GM18517 (cell line): Measurements from ENCODE around the gene SLC22A4.
A peak's percentile ranks its signal among the peaks of the same experiment; 100 is the strongest.

Source experiments
- ATAC-seq: cut with Tn5 transposase; IDR thresholded peaks from one replicate; pipeline ENCODE4 v1.9.1; 2021; ENCODE audit warnings: mild to moderate bottlenecking, moderate library complexity; ENCODE audit not compliant: unreplicated experiment

The SLC22A4 gene

DNA sequence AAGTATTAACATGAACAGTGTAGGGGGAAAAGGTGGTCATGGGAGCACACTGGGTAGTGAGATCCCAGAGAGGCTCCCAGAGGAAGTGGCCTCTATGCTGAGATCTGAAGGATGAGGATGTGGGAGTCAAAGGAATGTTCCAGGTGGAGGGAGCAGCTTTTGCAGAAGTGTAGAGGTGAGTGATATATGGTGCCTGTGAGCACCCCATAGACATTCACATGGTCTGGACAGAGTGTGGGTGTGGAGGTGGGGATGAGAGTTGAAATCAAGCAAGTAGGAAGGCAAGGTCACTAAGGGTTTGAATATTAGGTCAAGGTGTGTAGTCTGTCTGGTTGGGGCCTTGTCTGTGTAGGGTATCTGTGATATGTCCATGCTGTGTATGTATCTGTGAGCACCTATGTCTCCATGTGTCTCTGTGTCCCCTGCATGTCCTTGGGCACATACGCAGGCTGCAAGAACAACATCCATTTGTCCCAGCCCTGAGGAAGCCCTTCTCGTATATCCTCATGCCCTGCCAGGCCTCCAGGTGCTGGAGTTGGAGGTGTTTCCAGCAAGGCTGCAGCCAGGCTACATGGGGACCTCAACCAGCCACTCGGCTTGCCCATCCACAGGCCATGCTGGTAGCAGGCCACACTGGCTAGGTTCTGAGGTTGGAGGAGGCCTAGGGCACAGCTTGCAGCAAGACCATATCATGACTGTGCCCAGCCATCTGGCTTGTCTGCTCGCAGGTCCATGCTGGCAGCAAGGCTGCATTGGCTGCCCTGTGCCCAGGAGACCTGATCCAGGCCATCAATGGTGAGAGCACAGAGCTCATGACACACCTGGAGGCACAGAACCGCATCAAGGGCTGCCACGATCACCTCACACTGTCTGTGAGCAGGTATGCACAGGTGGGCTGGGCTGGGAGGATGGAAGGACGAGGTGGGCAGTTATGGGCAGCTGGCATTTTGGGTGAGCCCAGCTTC, 32.0 kb upstream of the SLC22A4 start:
- no peak for ATAC-seq

DNA sequence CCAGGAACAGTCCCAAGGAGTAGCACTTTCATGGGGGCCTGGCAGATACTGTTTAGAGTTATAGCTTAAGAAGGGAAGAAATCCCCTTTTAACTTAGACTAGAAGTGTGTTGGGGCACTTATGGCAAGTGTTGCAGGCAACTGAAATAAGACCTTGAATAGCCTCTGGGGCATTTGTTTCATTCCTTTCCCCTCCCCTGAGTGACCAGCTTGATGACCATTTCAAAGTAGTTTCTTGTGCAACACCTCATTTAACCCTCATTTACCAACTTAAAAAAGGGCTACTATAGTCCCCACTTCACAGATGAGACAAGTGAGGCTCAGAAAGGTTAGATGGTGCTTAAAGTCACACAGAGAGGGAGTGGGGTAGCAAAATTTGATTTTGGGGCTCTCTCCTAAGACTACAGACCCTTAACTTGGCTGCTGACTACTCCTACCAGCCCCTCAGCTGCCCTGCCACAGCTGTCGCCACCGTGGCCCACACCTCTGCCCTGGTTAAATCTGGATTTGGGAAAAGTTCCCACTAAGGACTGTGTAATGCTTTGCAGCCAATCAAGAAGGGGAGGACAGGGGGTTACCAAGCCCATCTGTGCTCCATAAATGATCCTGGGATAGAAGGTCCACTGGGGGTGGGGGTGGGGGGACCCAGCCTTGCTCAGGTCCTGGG, 31.2 kb upstream of the SLC22A4 start:
- no peak for ATAC-seq

DNA sequence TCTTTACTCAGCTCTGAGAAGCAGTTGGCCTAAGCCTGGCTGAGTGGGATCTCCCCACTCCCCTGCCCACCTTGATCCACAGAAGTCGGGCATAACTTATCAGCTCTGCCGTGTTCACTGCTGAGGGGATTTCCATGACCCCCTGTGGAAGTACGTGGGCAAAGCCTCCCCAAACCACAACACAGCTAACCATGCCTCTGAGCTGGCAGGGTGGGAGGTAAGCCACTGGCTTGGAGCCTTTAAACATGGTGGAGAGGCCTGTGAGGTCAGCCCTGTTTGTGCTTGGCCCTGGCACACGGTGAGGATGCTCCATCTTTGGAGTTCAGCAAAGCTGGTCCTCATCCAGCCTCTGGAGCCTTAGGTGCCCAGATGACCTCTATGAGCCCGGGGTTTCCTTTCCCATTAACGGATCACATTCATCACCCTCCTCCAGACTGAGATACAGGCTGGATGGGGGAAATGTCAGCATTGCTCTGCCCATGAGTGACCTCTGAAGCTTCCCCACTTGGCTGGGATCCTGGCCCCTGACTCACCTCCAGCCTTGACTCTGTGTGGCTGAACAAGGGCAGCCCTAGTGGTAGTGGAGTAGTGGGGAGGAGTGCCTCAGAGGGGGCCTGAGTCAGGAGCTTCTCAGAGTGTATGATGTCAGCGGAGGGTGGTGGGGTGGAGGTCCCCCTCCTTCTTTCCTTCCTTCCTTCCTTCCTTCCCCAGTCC, 30.5 kb upstream of the SLC22A4 start:
- ATAC-seq: no peak

DNA sequence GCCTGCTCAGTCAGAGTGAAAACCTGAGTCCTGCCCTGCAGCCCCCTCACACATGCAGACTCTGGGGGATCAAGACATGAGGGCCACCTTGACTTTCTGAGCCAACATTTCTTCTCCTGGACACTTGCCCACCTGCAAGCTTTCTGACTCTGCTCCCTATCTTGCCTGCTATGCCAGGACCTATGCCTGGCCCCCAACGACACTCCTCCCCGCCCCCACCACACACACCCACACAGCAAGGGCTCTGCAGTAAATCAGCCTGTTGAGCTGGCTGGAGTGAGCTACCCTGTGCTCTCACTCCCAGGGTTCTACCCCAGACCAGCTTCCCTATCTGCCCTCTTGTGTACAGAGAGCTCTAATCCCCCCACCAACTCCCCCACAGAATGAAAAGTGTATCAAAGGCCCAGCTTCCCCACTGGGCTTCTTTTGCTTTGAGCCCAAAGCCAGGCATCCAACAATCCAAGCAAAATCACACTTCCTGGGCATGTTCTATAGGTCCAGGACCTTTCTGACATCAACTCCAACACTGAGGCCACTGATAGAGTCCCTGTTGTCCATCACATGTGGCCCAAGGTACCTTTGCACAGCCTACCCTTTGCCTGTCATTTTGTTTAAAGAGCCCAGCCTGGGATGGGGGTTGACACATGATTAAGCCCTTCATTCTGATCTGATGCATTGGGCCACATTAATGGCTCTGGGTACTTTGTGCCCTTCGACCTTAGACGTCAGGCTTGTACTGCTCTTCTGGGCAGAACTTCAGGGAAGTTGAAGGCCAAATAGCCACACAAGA, 29.5 kb upstream of the SLC22A4 start:
- no peak for ATAC-seq

DNA sequence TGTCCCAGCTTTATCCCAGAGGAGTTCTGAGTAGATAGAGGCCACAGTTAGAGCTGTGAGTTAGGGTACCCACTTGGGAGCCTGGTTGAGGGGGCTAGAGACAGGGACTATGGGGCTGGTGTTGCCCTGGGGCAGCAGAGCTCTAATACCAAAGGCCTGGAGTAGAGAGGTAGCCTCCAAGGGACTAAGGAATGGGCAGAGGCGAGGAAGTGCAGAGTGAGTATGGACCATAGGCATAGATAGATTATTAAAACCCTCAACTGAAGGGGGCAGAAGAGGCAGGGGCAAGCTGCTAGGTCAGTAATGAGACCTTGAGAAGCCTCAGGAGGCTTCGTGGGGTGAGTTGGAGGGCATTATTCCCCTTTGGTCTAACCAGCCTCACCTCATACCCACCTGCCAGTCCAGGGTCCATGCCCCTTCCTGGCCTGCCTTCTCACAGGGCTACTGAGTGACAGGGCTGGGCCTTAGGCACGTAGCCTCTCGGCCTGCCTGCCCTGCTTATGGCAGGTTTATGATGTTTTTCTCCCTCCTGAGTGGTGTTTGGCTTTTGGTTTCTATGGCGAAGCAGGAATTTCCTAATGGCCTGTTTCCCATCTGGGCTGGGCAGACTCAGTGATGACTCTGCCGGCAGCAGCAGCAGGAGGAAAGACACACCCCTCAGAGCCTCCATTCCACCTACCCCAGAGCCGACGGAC, 28.7 kb upstream of the SLC22A4 start:
- no peak for ATAC-seq

DNA sequence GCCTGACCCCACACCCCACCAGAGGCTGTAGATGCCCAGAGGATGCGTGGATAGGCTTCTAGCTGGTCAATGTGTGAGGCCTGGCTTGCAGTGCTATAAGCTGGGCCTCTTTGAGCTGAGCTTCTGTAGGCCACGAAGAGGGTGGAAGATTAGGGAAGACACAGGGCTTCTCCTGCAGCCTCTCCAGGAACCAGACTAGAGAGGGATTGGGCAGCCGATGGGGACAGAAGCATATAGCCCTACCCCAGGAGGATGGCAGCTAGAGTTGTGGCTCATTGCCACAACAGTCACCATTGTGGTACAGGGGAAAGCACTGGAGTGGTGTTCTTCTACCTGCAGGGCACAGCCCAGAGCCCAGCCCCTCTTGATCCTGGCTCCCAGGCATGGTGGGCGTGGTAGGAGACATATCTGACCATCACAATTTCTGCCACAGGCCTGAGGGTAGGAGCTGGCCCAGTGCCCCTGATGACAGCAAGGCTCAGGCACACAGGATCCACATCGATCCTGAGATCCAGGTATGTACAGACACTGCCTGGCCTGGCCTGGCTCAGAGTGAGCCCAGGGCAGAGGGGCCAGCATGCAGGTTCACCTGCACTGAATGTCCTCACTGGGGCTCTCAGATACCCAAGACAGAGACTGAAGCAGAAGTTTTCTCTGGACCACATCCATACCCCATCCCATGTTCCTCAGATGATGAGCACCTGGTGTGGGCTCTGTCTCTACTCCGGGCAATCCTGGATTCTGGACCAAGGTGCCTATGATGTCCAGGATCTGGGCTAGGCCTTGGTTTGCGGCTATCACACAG, 28.0 kb upstream of the SLC22A4 start:
- ATAC-seq: no peak

DNA sequence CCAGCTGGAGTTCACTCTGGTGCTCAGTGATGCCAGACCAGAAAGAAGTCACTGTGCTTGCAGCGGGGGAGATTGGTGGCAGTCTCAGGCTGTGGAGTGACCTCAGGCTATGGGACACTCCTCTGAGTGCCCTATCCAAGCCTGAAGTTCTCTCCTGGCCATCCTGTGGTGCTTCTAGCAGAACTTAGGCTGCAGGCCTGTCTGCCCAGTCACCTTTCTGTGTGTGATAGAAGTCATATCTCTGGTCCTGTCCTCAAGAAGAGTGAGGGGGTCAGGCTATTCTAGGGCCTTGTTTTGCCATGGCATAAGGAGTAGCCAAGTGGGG, 27.4 kb upstream of the SLC22A4 start:
- no peak for ATAC-seq

DNA sequence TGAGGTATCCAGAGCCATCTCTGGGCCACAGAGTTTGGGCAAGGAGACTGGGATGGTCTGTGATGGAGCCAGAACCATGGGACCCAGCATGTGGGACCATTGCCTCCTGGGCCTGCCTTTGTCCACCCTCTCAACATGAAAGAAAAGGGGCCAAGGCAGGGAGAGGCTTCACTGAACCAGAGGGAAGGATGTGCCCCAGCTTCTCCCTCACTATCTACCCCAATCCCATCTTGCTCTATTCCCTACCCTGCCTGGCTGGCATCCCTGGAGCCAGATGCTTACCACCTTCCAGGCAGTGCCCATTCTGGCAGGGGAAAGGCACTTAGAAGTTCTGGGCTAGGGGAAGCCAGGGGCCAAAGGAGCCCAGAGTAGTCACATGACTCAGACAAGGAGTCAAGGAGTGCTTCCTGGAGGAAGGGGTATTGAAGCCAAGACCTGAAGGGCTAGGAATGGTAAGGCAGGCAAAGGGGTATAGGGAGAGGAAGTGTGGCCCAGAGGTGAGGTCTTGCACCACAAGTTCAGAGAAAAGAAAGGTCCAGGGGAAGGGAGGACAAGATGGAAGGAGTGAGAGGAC, 26.9 kb upstream of the SLC22A4 start:
- no peak for ATAC-seq

DNA sequence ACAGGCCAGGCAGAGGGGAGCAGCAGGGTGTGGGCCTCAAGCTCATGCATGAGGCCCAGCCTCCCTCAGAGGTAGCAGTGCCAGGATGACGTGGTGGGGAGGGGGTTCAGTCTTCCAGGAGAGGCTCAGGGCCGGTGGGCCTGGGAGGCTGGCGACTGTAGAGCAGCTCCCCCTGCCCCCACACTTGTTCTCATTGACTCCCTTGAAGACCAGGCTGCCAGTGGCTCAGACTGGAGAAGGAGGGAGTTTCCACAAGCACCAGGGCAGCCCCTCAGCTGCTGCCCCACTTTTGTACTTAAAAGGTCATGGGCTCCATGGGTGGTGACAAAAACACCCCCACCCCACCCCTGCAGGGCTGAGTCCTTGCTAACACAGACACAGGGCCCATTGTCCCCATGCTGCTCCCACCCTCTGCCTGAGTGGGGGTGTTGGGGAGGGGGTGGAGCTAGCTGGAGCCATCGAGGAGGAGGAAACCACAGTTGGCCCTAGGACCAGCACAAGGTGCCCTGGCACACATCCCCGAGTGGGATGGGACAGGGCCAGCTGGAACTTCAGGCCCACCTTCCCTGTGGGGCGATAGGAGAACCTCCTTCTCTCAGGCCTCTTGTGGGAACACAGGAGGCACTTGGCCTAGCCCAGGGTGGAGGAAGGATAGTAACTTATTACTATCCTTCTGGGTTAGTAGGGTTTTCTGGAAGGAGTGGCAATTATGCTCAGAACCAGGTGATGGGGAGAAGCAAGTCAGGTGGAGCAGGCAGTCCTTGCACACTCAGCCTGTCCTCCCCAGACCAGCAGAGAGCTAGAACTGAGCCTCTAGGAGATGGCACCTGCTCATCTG, 26.0 kb upstream of the SLC22A4 start:
- peak; percentile 21 for ATAC-seq

DNA sequence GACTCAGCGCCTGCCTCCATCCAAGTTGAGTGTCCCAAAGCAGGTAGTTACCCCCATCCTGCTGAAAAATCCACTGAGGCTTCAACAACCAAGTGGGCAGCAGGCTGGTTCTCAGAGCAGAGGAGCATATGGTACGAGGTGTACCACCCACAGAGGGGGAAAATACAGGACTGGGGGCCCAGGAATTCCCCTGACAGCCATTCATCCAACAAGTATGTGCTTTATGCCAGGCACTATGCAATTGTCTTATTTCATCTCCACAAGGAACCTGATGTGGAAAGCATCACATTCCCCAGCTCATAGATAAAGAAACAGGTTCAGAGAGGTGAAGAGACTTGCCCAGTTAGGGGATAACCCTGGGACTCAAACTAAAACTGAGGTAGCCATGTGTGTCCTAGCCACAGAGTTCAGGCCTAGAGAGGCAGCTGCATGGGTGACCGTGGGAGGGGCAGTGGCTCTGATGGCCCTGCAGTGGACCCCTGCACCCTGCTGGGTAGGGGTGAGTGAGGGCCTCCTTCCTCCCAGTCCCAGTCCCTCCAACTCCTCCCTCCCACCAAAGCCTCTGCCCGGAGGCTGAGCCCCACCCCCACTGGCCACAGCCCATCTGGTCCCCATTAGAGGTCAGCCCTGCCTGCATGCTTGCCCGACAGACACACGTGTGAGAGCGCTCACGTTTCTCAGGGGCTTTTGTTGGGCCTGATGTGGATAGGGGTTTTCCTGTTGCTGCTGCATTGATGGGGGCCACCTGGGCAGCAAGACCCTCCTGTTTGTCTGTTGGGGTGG, 25.2 kb upstream of the SLC22A4 start:
- peak; percentile 77 for ATAC-seq

DNA sequence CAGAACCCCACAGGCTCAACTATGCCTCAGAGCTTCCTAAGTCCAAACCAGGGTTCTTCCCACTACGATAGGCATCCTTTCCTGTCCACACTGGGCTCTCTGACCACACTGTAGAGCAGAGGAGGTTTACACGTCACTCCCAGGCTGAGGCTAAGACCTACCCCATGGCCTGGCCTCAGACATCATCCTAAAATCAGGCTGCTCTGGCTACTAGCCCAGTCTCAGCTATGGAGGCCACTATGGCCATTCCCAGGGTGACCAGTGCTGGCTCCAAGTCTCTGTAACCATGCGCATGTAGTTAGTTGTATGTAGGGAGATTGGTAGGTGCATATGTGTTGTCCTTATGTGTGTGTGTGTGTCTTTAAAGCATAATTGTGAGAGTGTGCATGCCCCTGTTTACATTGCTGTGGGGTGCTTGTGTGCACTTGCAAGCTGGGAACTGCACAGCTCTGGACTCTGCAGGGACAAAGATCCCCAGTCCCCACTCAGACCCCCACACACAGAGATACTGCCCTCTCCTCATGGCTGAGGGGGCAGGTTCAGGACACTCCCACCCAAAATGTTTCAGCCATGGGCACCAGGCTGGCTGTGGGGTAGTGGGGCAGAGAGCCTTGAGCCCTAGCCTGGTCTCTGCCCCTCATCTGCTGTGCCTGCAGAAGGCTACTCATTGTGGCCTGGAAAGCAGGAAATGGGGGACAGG, 24.4 kb upstream of the SLC22A4 start:
- ATAC-seq: no peak

DNA sequence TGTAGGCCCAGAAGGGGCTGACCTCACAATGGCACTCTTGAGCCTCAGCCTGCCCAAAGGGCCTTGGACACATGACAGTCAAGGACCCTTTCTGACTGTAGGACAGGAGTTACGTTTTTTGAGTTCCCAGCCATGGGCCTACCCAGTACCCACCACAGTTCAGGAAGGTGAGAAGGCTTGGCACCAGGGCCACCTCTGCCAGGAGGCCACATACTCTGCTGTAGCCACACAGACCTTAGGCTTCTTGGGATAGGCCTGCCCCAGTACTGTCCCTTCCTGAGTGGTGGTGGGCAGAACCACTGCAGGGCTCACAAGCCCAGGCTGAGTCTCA, 23.9 kb upstream of the SLC22A4 start:
- ATAC-seq: no peak

DNA sequence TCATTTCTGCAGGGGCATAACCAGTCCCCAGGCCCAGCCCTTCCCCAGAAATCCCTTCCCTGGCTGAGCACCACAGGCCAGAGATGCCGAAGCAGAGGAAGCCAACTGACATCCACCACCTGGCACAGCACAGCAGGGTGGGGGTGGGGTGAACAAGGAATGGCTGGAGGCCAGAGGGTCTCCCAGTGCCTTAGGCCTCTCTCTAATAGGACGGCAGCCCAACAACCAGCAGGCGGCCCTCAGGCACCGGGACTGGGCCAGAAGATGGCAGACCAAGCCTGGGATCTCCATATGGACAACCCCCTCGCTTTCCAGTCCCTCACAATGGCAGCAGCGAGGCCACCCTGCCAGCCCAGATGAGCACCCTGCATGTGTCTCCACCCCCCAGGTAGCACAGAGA, 23.5 kb upstream of the SLC22A4 start:
- ATAC-seq: no peak

DNA sequence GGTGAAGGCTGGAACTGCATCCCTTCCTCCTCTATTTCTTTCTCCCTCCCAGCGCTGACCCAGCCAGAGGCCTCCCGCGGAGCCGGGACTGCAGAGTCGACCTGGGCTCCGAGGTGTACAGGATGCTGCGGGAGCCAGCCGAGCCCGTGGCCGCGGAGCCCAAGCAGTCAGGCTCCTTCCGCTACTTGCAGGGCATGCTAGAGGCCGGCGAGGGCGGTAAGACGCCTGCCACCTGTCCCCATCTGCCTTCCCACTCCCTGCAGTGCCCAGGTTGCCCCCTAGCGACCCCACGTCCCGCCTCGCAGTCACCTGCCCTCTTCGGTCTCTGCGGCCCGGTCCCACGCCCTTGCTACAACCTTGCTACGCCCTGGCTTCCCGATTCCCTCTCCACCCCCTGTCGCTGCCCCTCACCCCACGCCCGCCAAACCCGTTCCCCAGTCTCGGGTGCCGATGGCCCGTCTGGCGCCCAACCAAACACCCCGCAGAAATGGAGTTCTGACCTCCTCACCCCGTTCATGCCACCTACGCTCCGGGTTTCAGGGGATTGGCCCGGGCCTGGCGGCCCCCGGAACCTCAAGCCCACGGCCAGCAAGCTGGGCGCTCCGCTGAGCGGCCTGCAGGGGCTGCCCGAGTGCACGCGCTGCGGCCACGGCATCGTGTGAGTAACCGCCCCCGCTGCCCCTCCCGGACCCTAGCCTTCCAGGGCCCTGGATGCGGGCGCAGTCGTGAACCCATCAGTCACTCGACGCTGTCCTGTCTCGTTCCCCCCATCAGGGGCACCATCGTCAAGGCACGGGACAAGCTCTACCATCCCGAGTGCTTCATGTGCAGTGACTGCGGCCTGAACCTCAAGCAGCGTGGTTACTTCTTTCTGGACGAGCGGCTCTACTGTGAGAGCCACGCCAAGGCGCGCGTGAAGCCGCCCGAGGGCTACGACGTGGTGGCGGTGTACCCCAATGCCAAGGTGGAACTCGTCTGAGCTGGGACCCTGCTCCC, 22.6 kb upstream of the SLC22A4 start:
- ATAC-seq: no peak

DNA sequence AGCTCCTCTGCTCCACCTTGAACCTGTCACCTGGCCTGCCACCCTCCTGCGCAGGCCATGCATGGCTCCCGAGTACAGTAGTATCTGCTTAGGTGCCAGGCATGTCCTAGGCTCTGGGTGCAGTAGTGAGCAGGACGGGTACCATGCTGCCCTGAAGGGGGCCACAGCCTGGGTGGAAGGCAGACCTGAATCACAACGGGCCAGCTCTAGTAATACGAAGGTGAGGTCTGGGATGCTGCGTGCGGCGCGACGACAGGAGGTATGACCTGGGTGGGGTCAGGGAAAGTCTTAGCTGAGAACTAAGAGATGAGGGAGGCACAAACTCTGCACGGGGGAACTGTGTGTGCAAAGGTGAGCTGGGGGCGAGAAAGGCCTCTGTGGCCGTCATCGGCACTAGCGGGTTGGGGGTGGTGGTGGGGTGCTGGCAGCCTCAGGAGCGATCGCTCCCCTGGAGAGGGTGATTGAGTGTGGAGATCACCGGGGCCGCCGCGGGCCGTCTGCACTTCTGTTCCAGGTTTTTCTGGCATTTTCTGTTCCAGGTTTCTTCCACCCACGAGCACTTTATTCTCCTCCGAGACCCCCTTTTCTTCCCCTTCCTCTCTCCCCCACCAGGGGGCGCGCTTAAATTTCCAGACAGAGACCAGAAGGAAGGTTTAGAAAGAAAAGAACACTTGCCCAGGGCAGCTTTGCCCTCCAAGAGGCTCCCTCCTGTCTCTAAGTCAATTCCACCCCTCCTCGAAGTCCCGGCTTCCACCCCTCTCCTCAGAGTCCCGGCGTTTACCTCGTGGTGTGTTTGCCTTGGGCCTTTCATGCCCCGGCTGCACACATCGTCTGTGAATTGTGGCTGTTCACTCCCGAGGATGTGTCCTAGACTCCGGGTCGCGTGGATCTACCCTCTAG, 21.6 kb upstream of the SLC22A4 start:
- ATAC-seq: no peak
